H1 (cell line): ENCODE results near the gene ADAMTSL2. TPM values are rescaled to one million over a fixed set of nuclear protein-coding genes. Genes with fewer than 3 reads are reported as not detected.

Source experiments
- HDAC2 ChIP-seq, 2 experiments: fragments of 300-600 bp in 1 of 2; sonication (generic) in 1 of 2; IDR thresholded peaks; 2 replicates each; pipeline ENCODE4 v1.6.1; 2011 to 2012; ENCODE audit warnings: low read depth in 2 of 2, low read length in 2 of 2, mild to moderate bottlenecking in 2 of 2, moderate library complexity in 2 of 2, borderline replicate concordance in 1 of 2, inconsistent platforms in 1 of 2
- polyA plus RNA-seq, 7 experiments: library from polyadenylated mRNA; depleted of rRNA in 3 of 7; stranded (reverse) in 5 of 7; unstranded in 2 of 7; fragments of >200 nt in 5 of 7; fragments of 200-250 nt in 2 of 7; gene quantifications; 1 replicate in 5 of 7; 2 replicates in 1 of 7; 4 replicates in 1 of 7; pipeline versions ENCODE4 v1.2.1 to v1.2.3, GENCODE V29; 2011 to 2013; ENCODE audit warnings: missing spikeins in 2 of 7, mixed read lengths in 2 of 7
- total RNA-seq: library from RNA; stranded (reverse); fragmentation: NEBNext Ultra II Directional; extraction: Animal tissue kit (Norgen Biotek cat#: 25700); gene quantifications from 2 replicates; pipeline ENCODE4 v1.2.1, GENCODE V29; 2021

The ADAMTSL2 gene
- total and polyA plus RNA-seq, 2 of the 8 experiments (the other 6 are each of a cell fraction or from before 2014, with no cell fraction given) = 0.74 to 0.76 TPM

DNA sequence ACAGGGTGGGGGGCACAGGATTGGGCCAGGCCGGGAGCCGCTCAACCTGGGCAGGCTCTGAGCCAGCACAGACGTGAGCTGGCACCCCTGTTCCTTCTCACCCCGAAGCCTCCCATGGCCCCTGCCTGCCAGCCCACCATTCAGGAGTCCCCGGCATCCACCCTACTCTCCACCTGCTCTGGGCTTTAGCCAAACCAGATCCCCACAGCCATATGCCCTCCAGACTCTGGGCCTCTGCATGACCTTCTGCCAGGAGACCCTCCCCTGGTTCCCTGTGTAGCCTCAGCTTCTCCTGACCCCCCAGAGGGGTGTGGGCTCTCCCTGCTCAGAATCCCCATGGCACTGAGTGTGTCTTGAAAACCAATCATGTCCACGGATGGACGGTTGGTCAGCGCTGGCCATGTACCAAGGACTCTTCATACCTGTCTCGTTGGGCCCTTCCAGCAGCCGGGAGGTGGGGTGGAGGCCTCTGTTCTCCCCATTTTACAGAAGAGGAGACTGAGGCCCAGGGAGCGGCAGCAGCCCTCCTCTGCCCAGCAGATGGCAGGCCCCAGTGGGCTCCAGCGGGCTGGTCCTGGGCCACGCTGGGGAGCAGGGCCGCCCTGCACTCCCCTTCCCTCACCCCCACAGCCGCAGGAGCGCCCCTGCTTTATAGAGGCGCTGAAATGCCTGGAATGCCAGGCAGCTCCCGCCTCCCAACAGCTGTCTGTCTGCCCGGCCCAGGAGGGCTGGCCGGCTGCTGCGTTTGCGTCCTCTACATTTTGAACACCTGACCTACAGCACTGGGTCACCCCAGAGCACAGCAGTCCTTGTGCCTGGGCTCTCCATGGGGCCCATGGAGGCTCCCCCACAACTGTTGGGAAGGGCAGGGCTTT lies 6.3 kb upstream of the ADAMTSL2 start (continued):
- 0 out of 4 replicates have a peak, but pooled peaks of 1 of the 2 experiments have one; percentile 15 for TF ChIP-seq HDAC2 (IDR thresholded peaks at IDR 0.05; ENCODE audit: borderline replicate concordance in 1 of 2, low read depth in 2 of 2, low read length in 2 of 2)
